HCT116 (cell line): ENCODE data around the gene CPN2. TPM values are rescaled to one million over a fixed set of nuclear protein-coding genes. Genes with fewer than 3 reads are reported as not detected.

Experiments
- ATAC-seq: fragments of 200-7000 bp; cut with Tn5 transposase; 2 replicates; pipeline ENCODE4 v1.9.1; 2020; ENCODE audit warnings: mild to moderate bottlenecking, moderate library complexity
- BruUV-seq: library from RNA; stranded (reverse); fragments of 400-500 nt; replicated peaks from 2 replicates; lab custom pipeline; 2021; lab: Mats Ljungman, UMichigan
- CTCF ChIA-PET: fragments of 300-600 bp; sonication (Branson Sonifier 250); formaldehyde crosslinking; loops from one replicate; lab custom pipeline; 2021; ENCODE audit warnings: antibody characterized with exemption; lab: Charles Lee
- POLR2A ChIA-PET: fragments of 300-600, 350-600 bp; sonication (Branson Sonifier 250); formaldehyde crosslinking; loops from one replicate; lab custom pipeline; 2021; ENCODE audit warnings: antibody characterized with exemption; lab: Charles Lee
- RAD21 ChIA-PET, 2 experiments: fragments of 300-600 bp; sonication (Branson Sonifier 250); formaldehyde crosslinking; loops; one replicate each; lab custom pipeline; 2023; ENCODE audit warnings: low total read pairs in 2 of 2; ENCODE audit not compliant: uncharacterized antibody in 2 of 2, unreplicated experiment in 2 of 2, low non-redundant PET in 1 of 2; lab: Charles Lee
- DNase-seq: peaks from one replicate; pipeline ENCODE4 v3.0.0-alpha.2; 2010; ENCODE audit warnings: low read depth, low spot score
- H2AFZ ChIP-seq: fragments of 200-600 bp; shearing (Covaris generic), sonication (generic); 2 replicates; pipeline ENCODE4 v1.6.1; 2017; ENCODE audit warnings: low read depth, mixed run types, mixed read lengths, antibody characterized with exemption, low read length; ENCODE audit not compliant: poor library complexity, severe bottlenecking
- H3K27ac ChIP-seq: 2 replicates; pipeline ENCODE4 v1.5.1; 2012; ENCODE audit warnings: low read depth, low read length
- H3K27me3 ChIP-seq: fragments of 200-600 bp; sonication (generic); 2 replicates; pipeline ENCODE4 v1.6.1; 2016; ENCODE audit warnings: mixed run types, low read length, mixed read lengths; ENCODE audit not compliant: insufficient read depth
- H3K36me3 ChIP-seq, 2 experiments: fragments of 200-500 bp in 1 of 2; fragments of 200-600 bp in 1 of 2; sonication (Bioruptor generic) in 1 of 2; sonication (generic) in 1 of 2; 2 replicates each; pipeline versions ENCODE4 v1.5.1 to v1.6.1; 2014 to 2016; ENCODE audit warnings: low read length in 2 of 2, inconsistent platforms in 1 of 2, mixed read lengths in 1 of 2, mixed run types in 1 of 2; ENCODE audit not compliant: insufficient read depth in 2 of 2, control insufficient read depth in 1 of 2
- H3K4me1 ChIP-seq, 2 experiments: fragments of 200-600 bp in 1 of 2; sonication (generic) in 1 of 2; 2 replicates each; pipeline versions ENCODE4 v1.5.1 to v1.6.1; 2012 to 2017; ENCODE audit warnings: low read length in 2 of 2, inconsistent platforms in 1 of 2, mild to moderate bottlenecking in 1 of 2, mixed read lengths in 1 of 2, mixed run types in 1 of 2, moderate library complexity in 1 of 2; ENCODE audit not compliant: insufficient read depth in 2 of 2, control insufficient read depth in 1 of 2
- H3K4me2 ChIP-seq: fragments of 200-600 bp; sonication (generic); 2 replicates; pipeline ENCODE4 v1.6.1; 2017; ENCODE audit warnings: mixed run types, low read length, mixed read lengths
- H3K4me3 ChIP-seq, 2 experiments: fragments of 200-600 bp in 1 of 2; sonication (generic) in 1 of 2; replicated peaks in 1 of 2; 2 replicates each; pipeline ENCODE4 v1.5.1; 2011 to 2016; ENCODE audit warnings: low read length in 2 of 2, control low read depth in 1 of 2, low read depth in 1 of 2, mild to moderate bottlenecking in 1 of 2, mixed read lengths in 1 of 2, mixed run types in 1 of 2
- H3K79me2 ChIP-seq: fragments of 200-600 bp; sonication (generic); 2 replicates; pipeline ENCODE4 v1.6.1; 2017; ENCODE audit warnings: mild to moderate bottlenecking, mixed run types, low read length, moderate library complexity, mixed read lengths; ENCODE audit not compliant: insufficient read depth
- H3K9ac ChIP-seq: fragments of 200-600 bp; sonication (generic); 2 replicates; pipeline ENCODE4 v1.6.1; 2016; ENCODE audit warnings: low read length, mixed read lengths
- H3K9me2 ChIP-seq: fragments of 200-600 bp; sonication (generic), shearing (Covaris generic); 2 replicates; pipeline ENCODE4 v1.6.1; 2017; ENCODE audit warnings: mixed run types, mild to moderate bottlenecking, moderate library complexity; ENCODE audit not compliant: insufficient read depth
- H3K9me3 ChIP-seq, 2 experiments: fragments of 200-500 bp in 1 of 2; fragments of 200-600 bp in 1 of 2; sonication (Bioruptor generic) in 1 of 2; sonication (generic) in 1 of 2; 2 replicates each; pipeline ENCODE4 v1.6.1; 2014 to 2017; ENCODE audit warnings: low read length in 2 of 2, mixed read lengths in 2 of 2, inconsistent platforms in 1 of 2, low read depth in 1 of 2, mild to moderate bottlenecking in 1 of 2, mixed run types in 1 of 2, moderate library complexity in 1 of 2; ENCODE audit not compliant: control insufficient read depth in 1 of 2, insufficient read depth in 1 of 2
- H4K20me1 ChIP-seq: fragments of 200-600 bp; sonication (generic), shearing (Covaris generic); 2 replicates; pipeline ENCODE4 v1.6.1; 2017; ENCODE audit warnings: mixed run types, mild to moderate bottlenecking, moderate library complexity; ENCODE audit not compliant: insufficient read depth
- CBX3 ChIP-seq: IDR thresholded peaks from 2 replicates; pipeline ENCODE4 v1.6.1; 2012; ENCODE audit warnings: low read depth
- CEBPB ChIP-seq: IDR thresholded peaks from 2 replicates; pipeline ENCODE4 v1.6.1; 2012; ENCODE audit warnings: low read depth
- EZH2 ChIP-seq: fragments of 200-600 bp; sonication (generic); IDR thresholded peaks from 2 replicates; pipeline ENCODE4 v1.6.1; 2017; ENCODE audit warnings: antibody characterized with exemption, mixed run types
- FOSL1 ChIP-seq: IDR thresholded peaks from 2 replicates; pipeline ENCODE4 v1.6.1; 2012; ENCODE audit warnings: low read depth
- SP1 ChIP-seq: IDR thresholded peaks from 2 replicates; pipeline ENCODE4 v1.6.1; 2012; ENCODE audit warnings: low read depth
- intact Hi-C: fragments of 100-400 bp; cut with micrococcal nuclease; formaldehyde crosslinking; loops from 2 replicates; pipeline ENCODE4 v1.10.0; 2022
- total RNA-seq: library from RNA; stranded (reverse); gene quantifications from one replicate; pipeline ENCODE4 v1.2.1, GENCODE V29; 2021; ENCODE audit not compliant: unreplicated experiment
- TF ChIP-seq, protein P1 (sequence below): IDR thresholded peaks from 2 replicates; pipeline ENCODE4 v1.6.1; 2012

Gene CPN2
- total RNA-seq, 1 experiment from 2014 or later = not detected

GRCh38 chr3:194310060-194310835, 40.9 kb downstream of the CPN2 start:
- Histone ChIP-seq H3K9me2 (no peaks in the 10 kb centered on the region), H4K20me1 (no peaks in the 10 kb centered on the region), H3K4me3 (no peak overlapping the region), H3K27ac (no peak overlapping the region), H3K79me2 (no peaks in the 10 kb centered on the region), H3K27me3 (no peaks in the 10 kb centered on the region), H3K9ac (no peak overlapping the region), H3K9me3 (no peaks in the 10 kb centered on the region), H3K4me2 (no peak overlapping the region), H2AFZ (no peak overlapping the region), H3K4me1 (peaks cover 24 to 35% of the 10 kb centered on the region in 2 experiments), H3K36me3 (no peaks in the 10 kb centered on the region)
- no TSS peak for BruUV-seq
- ChIA-PET CTCF (no interaction called here), POLR2A (interaction anchor here (1.0 kb wide), 1 partner anchor 13 kb away, joined by 4 read pairs; no protein-coding TSS in a partner anchor), RAD21 (no interaction called here)
- intact Hi-C loops = no loop called here
- ATAC-seq (no peak), DNase-seq (no peak)
- TF ChIP-seq SP1 (no peak), FOSL1 (no peak), EZH2 (no peak), CBX3 (no peak), CEBPB (no peak)
- TF ChIP-seq, protein P1, sequence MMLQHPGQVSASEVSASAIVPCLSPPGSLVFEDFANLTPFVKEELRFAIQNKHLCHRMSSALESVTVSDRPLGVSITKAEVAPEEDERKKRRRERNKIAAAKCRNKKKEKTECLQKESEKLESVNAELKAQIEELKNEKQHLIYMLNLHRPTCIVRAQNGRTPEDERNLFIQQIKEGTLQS = no peak

DNA sequence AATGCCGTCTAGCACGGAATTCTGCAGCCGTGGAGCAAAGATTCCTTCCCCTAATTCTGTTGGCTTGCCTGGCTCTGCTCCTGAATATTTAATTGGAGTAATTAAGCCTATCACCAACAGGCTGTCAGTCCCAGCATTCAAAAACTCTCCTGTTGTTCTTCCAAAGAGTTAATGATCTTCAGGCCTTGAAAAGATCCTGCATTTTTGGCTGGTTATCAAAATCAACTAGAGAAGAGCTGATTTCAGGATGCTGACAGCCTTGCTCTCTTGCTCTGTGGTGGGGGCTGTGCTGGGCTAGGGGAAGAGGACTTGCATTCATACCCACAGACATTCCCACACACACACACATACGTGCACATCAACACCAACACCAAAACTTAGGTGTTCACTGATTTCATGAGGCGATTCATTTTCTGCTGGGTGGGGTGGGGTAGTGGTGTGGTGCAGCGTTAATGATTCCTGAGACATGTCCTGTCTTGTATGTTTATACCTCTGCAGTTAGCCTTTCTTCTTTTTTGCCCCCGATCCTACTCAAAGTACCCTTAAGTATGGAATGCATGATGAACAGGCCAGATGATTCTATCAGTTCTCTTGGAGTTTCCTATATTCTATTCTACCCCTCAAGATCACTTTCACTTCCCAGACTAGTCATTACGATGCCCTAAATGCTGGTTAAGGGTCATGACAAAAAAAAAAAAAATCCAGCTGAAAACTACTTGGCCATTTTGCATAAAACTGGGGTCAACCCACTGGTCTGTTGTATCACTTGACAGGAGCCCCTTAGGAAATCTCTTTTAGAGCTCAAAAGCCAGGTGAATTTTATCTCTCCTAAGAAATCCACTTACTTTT, 42.3 kb downstream of the CPN2 start:
- Histone ChIP-seq H3K9me3 (no peaks in the 10 kb centered on the region), H3K4me1 (peaks cover 9 to 25% of the 10 kb centered on the region in 2 experiments), H4K20me1 (no peaks in the 10 kb centered on the region), H3K79me2 (no peaks in the 10 kb centered on the region), H3K27ac (no peak overlapping the region), H3K4me3 (no peak overlapping the region), H3K9me2 (no peaks in the 10 kb centered on the region), H3K27me3 (no peaks in the 10 kb centered on the region), H3K4me2 (no peak overlapping the region), H2AFZ (no peak overlapping the region), H3K9ac (no peak overlapping the region), H3K36me3 (no peaks in the 10 kb centered on the region)
- ChIA-PET CTCF (no interaction called here), RAD21 (no interaction called here), POLR2A (interaction anchor here (1.0 kb wide), 1 partner anchor 173 kb away, joined by 3 read pairs; the partner anchor contains the start of gene HES1)
- TF ChIP-seq CEBPB = no peak
- BruUV-seq = no TSS peak
- intact Hi-C loops = no loop called here
- DNase-seq (no peak), ATAC-seq (no peak)
